Measurements from ENCODE around the gene FAU. TPM values are rescaled to one million over a fixed set of nuclear protein-coding genes. Genes with fewer than 3 reads are reported as not detected.

Gene FAU
- total and polyA plus RNA-seq, 12 donors, result 536 to 1,540 (median 635) TPM

GRCh38 chr11:65112546-65113360, 9.2 kb downstream of the FAU start:
- H3K27me3 ChIP-seq, result peaks cover 0 to 10% (median 0%) of the 10 kb centered on the region in 7 donors
- H3K36me3 ChIP-seq, result peaks cover 0 to 42% (median 26%) of the 10 kb centered on the region in 9 donors
- intact Hi-C loops (cut with DNase I), result loop anchor here in 4 of 10 donors (5.0 to 10.0 kb wide), 4 partner anchors 70 to 338 kb away; partner anchors contain the start of genes ARL2 (in 1 of the 4), CAPN1 (in 1 of the 4) and SF1 (in 1 of the 4)
- peak overlapping the region; percentile 38 to 75 (median 59) for H3K4me3 ChIP-seq
- ATAC-seq (peak; percentile 40 to 62 (median 51)), DNase-seq (peak; percentile 50 to 74)
- TF ChIP-seq CTCF (IDR thresholded peaks at IDR 0.05), result peak; percentile 66 to 91 (median 86)
- H3K9me3 ChIP-seq, result no peaks in the 10 kb centered on the region
- WGBS, 2 donors, result 0 to 1% methylated on average over 51 to 57 of the region's 57 CpGs
- H3K4me1 ChIP-seq, result peaks cover 26 to 67% (median 54%) of the 10 kb centered on the region in 9 donors
- H3K27ac ChIP-seq, result peak overlapping the region; percentile 27 to 84 (median 74)

- peaks cover 0 to 46% (median 30%) of the 10 kb centered on the region in 9 donors for H3K36me3 ChIP-seq
- peak; percentile 96 for DNase-seq
- WGBS, 2 donors, result 0 to 1% methylated on average over 61 to 64 of the region's 64 CpGs
- H3K4me1 ChIP-seq, result peaks cover 26 to 66% (median 50%) of the 10 kb centered on the region in 9 donors
- no peaks in the 10 kb centered on the region for H3K9me3 ChIP-seq
- peak within 1 kb of the TSS; percentile 38 to 75 (median 59) for H3K4me3 ChIP-seq
- ATAC-seq, result peak; percentile 82 to 94 (median 92)
- peak within 1 kb of the TSS; percentile 27 to 84 (median 74) for H3K27ac ChIP-seq
- intact Hi-C loops (cut with DNase I), result loop anchor here in 5 of 10 donors (2.0 to 10.0 kb wide), 5 partner anchors 69 to 337 kb away; partner anchors contain the start of genes CAPN1 (in 2 of the 5), ARL2 (in 1 of the 5) and SF1 (in 1 of the 5)
- H3K27me3 ChIP-seq, result peaks cover 0 to 10% (median 0%) of the 10 kb centered on the region in 7 donors
- TF ChIP-seq CTCF (IDR thresholded peaks at IDR 0.05), result no peak
These were observed 10.0 kb downstream of the FAU start, which contains the start of gene TM7SF2 for GRCh38 chr11:65111744-65112545. TSS of gene TM7SF2 (plus strand) at chr11:65111872. CDS start at chr11:65112016, 144 bp downstream.

- TF ChIP-seq CTCF (IDR thresholded peaks at IDR 0.05), result no peak
- Histone ChIP-seq H3K4me1 (peaks cover 21 to 59% (median 43%) of the 10 kb centered on the region in 9 donors), H3K9me3 (no peaks in the 10 kb centered on the region), H3K27ac (peak overlapping the region in 6 of 10 donors; percentile 5 to 84 (median 80)), H3K4me3 (peak overlapping the region in 7 of 10 donors; percentile 50 to 75 (median 60)), H3K27me3 (peaks cover 0 to 10% (median 0%) of the 10 kb centered on the region in 7 donors), H3K36me3 (peaks cover 0 to 46% (median 30%) of the 10 kb centered on the region in 9 donors)
- ATAC-seq (peak in 1 of 8 donors; percentile 2), DNase-seq (no peak)
- 63 to 65% methylated on average over 31 of the region's 31 CpGs for WGBS, 2 donors
- intact Hi-C loops (cut with DNase I), result loop anchor here in 5 of 10 donors (2.0 to 10.0 kb wide), 5 partner anchors 70 to 336 kb away; partner anchors contain the start of genes CAPN1 (in 2 of the 5), ARL2 (in 1 of the 5) and SF1 (in 1 of the 5)
These were observed 10.7 kb downstream of the FAU start for GRCh38 chr11:65111159-65111743.
